GM19035 (cell line): Measurements from ENCODE around the gene EPX.
A peak's percentile ranks its signal among the peaks of the same experiment; 100 is the strongest.

Experiments used
- ATAC-seq: cut with Tn5 transposase; IDR thresholded peaks from one replicate; pipeline ENCODE4 v1.9.1; 2021; ENCODE audit not compliant: unreplicated experiment

EPX gene

DNA sequence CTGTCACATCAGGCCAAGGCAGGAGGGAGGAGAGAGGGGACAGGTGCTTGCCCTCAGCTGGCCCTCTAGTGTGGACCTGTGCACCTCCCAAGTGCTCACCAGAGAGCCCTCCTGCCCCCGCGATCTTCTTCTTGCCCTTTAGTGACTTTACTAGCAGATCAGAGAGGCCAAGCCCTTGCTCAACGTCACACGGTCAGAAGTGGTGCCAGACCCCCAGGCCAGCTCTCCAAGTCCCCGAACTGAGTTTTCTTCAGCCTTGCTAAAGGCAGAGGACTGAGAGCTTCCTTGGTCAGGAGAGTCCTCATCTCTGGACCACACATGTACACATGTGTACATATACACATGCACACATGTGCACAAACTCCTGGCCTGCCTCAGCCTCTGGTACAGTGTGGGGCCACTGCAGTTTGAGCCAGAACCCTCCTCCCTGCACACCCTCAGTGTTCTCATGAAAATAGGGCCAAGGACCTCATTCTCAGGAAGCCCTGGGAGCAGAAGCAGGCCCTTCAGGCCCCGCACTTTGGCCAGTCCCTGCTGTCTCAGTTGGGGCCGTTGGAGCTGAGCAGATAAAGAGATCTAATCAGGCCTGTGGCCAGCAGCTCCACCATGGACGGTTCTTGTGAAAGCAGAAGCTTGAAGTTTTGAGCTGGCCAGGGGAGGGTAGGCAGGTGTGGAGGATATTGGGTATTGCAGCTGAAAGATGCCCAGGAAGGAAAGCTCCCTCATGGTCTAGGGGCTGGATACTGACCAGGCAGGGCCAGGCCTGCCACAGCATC is 7.4 kb upstream of the EPX start:
- ATAC-seq = no peak

DNA sequence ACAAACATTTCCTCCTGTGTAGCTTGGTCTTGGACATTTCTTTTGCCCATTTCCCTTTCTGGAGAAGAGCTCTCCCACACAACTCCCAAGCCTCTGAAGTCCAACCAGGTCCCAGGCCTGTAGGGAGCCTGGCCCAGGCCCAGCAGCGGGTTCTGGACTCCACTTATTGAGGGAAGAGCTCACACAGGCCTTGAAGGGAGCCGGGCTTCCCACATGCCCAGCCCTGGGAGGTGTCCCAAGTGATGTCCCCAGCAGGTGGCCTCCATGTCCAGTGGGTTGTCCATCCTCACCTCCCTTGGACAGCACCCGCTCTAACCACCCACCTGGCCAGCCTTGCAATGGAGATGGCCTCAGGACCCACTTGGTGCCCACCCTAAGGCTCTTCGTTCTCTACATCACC is 5.9 kb upstream of the EPX start:
- no peak for ATAC-seq

DNA sequence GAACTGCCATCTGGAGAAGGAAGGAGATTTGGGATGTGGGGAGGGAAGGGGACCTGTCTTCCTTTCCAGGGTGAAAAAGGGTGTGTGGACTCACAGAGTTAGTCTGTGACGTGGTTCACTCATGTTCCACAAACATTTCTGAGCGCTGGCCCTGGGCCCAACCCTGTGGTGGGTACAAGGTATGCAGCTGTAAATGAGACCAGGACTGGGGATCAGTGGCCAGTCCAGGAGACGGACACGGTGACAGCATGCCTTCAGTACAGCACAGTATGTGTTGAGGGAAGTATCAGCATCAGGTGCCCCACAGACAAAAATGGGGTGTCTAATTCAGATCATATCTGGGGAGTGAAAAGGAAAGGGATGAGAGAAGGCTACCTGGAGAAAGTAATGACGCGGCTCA is 5.5 kb upstream of the EPX start:
- ATAC-seq = no peak

DNA sequence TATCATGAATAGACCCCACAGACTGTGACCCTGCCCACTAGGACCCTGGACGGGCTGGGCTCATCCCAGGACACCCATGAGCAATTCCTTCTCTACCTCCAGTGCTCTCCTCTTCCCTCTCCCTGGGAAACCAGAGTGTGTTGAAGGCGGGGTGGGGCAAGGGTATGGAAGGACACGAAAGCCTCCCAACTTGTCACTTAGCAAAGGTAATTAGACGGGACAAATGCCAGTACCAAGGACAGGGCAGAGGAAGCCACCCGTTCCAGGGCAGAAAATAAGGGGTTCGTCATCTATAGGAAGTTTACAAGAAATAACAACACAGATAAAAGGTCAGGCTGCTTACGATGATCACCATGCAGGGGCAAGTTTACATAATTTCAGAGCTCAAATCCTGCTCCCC is 4.9 kb upstream of the EPX start:
- ATAC-seq = no peak

DNA sequence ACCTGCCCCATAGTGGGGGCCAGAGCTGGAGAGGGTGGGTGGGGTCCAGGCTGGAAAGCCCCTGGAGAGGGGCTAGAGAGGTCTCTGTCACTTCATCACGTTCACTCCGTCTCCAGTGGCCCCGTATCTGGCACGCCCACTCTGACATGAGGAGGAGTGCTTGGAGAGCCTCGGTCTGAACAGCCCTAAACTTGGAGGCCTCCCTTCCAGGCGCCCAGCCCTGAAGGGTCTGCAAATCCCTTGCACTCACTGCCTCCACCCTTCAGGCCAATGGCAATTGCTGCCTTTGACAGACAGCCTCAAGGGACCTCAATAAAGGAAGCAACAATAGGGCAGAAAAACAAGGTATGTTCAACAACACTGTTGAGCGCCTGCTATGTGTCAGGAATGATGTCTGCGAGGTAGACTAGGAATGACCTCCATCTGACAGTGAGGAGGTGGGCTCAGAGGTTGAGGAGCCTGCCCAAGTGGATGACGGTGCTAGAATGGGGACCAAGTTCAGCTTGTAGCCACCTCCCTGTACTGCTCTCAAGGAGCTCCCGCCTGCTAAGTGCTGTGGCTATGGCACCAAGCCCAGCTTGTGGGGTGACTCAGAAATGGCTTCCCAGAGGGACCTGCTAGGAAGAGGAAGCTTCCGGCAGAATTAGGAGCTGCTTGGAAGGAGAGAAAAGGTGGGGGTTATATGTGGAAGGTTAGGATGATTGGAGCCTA is 2.9 kb upstream of the EPX start:
- no peak for ATAC-seq

DNA sequence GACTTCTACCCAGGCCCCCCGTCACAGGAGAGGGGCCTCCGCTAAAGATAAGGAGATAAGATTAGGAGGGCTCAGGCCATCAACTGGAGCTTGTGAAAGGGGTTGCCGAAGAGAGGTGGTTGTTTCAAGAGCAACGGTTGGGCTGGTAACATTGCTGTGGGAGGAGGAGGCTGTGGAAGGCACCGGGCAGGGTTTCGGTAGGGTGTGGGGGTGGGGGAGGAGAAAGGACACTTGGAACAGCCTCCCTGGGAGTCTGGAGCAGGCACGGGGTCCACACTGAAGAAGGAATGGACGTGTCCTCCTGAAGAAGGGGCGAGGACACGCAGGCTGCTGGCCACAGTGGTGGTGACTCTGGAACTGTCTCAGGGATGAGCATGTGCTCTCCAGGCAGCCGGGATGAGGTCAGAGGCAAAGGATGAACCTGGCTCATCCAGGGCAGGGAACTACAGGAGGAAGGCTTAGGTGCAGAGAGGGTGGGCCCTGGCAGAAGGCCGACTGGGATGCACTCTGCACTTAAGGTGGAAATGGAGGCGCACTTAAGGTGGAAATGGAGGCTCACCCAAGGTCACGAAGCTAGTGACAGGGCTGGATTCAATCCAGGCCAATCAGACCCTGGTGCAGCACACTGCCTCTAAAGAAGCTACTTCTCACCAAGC is 1.2 kb upstream of the EPX start:
- ATAC-seq = no peak

DNA sequence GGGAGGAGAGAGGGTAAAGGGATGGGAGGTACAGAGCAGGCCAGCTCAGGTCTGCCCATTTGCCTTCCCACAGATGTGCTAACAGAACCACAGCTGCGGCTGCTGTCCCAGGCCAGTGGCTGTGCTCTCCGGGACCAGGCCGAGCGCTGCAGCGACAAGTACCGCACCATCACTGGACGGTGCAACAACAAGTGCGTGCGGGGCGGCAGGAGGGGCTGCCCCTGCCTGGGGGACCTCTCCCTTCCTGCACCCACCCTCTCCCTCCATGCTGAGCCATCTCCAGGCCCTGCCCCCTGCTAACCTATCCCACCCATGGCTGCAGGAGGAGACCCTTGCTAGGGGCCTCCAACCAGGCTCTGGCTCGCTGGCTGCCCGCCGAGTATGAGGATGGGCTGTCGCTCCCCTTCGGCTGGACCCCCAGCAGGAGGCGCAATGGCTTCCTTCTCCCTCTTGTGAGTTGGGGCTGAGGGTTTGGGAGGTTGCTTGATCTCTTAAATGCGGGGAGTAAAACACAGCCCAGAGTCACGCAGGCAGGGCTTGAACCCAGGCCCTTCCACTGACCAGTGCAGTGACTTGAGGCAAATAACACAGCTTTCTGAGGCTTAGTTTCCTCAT is 1.2 kb downstream of the EPX start:
- no peak for ATAC-seq

DNA sequence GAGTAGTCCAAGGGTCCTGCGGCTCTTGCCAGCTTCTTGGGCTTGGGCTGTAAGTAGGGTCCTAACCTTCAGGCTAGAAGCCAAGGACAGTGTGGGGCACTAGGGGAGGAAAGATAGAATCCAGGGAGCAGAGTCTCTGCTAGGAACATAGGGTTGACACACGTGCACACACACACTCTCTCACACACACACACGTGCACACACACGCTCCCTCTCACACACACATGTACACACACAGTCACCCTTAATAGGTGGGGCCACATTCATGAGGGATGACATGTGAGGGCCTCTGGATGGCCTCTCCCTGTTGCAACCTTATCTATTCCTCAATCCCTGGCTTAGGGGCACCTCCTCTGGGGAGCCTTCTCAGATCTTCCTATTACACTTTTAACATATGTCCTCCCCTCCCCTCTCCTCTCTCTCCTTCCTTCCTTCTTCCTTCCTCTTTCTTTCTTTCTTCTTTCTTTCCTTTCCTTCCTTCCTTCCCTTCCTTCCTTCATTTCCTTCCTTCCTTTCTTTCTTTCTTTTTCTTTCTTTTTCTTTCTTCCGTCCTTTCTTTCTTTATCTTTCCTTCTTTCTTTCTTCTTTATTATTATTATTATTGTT is 3.1 kb downstream of the EPX start:
- ATAC-seq = no peak

DNA sequence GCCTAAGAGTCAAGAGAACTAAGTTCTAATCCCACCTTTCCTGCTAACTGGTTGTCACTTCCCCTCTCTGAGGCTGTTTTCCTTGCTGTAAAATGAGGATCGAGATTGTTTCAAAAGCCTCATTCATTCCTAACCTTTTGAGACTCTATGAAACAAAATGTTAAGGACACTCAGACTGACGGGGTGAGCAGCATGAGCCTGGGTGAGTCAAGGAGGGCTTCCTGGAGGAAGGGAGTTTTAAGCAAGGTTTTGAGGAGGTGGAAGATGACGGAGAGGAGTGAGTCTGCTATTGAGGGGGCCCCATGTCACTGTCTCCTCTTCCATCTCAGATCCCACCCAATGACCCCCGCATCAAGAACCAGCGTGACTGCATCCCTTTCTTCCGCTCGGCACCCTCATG is 4.1 kb downstream of the EPX start:
- no peak for ATAC-seq

DNA sequence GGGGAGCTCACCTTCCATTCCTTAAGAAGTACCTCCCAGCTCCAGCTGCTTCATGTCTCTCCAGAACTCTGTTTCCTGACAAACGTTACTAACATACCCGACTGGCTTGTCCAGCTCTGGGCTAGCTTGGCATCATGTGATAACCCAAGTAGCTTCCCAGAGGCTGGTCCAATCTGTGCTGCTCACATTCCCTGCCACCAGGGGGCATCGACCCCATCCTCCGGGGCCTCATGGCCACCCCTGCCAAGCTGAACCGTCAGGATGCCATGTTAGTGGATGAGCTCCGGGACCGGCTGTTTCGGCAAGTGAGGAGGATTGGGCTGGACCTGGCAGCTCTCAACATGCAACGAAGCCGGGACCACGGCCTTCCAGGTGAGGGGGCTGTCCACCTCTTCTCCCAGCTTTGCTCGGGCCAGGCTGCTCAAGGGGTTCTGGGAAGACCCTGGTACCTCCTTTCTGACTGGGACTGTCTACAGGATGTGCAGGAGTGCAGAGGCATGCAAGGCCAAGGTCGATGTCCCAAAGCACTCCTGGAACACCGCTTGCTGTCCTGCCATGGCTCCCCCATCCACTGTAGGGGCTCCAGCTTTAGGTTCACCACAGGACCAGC is 7.6 kb downstream of the EPX start:
- no peak for ATAC-seq

DNA sequence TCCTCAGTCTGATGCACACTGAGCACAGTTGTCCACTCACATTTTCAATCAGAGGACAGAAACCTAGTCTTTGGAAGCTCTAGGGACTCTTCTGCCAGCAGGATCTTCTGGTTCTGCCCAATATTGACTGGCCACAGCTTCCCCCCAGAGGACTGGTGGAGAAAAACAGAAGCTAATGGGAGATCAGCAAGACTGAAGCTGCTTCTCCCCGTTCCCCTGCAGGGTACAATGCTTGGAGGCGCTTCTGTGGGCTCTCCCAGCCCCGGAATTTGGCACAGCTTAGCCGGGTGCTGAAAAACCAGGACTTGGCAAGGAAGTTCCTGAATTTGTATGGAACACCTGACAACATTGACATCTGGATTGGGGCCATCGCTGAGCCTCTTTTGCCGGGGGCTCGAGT is 10.3 kb downstream of the EPX start:
- ATAC-seq = no peak

DNA sequence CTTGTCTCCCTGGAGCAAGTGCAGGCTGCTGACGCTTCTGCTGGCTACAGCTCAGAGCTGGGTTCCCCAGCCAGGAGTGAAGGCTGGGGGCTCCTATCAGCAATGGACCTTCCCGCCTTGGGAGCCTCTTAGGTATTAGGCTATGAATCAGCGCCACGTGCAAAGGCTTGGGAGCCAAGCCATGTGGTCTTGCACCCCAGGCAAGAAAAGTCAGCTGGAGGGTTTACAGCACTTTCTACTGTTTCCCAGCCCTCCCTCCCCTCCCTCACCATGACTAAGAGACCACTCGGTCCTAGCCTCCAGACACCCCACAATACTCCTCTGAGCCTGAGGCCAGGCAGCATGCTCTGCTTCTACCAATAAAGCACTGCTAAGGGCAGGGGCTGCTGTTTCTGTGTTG is 12.3 kb downstream of the EPX start:
- no peak for ATAC-seq

DNA sequence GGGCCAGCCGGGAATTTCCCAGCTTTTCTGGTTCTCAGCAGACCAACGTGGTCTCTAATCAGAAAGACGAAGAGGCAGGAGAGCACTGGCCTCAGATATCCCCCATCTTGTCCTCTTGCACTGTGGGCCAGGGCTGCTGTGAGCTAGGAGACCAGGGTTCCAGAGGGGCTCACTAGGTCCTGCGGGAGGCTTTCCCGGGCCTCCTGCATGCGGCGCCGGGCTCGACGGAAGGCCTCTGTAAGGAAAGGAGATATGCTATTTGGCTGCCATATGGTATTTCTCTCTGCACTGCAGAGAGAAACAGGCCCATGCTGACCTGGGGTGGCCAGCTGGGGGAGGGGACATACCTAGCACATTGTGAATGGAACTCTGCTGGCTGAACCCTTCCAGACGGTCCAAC is 13.4 kb downstream of the EPX start:
- no peak for ATAC-seq

DNA sequence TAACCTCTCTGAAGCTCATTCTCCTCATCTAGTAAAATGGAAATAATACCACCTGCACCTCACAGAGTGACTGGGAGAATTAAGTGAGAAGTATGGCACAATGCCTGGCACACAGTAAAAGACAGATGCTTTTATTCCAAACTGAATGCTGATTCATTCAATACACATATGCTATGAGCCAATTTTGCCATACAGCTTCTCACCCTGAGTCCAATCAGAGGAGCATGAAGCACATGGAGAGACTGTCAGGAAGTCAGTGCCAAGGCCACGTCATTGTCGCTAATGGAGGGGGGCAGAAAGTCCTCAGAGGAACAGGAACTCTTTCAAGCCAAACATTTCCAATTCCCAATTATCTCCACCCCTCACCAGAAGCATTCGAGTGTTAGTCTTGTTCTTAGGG is 14.9 kb downstream of the EPX start:
- no peak for ATAC-seq

DNA sequence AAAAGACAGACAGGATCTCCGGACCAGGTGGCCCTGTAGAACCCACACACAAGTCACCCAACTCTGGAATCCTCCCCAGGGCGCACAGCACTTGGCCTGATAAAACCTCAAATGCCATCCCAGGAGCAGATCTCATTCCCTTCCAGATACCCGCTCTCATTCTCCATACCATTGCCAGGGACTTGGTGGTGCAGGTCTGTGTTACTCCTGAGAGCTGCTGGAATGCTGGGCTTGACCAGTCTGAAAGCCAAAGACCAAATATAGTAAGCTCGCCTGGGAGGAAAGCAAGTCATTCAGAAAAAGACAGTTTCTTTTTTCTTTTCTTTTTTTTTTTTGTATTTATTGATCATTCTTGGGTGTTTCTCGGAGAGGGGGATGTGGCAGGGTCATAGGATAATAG is 15.8 kb downstream of the EPX start:
- ATAC-seq = no peak

DNA sequence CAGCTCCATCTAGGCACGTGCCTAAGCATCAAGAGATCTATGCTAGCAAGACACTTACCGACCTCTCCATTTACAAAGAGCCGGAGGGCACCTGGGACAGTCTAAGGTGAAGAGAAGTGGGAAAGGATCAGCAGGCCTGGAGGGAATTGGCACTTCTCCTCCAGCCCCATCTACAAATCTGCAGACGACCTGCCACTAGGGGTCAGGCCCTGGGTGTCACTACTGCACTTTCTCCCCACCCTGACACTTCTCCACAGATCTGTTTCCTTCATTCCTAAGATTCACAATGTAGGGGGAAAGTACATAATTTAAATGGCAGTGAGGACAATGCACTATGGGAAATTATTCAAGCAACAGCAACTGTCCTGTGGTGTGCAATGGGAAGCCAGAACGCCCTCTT is 18.4 kb downstream of the EPX start:
- no peak for ATAC-seq

DNA sequence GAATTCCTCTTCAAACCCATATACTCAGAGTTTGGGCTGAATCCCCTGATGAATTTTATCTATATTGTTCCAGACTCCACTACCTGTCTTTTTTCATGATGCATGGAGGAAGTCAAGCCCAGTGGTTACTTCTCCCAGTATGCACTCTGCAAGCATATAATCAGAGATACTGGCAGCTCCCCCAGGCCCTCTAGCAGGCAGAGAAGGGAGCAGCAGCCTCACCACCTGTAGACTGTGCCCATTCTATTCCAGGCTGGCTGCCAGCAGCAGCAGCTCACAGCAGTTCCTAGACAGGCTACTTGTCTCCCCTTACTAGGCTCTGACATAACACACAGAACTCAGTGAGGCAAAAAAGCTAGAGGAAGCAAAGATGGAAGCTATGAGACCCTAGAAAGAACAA is 23.2 kb downstream of the EPX start:
- ATAC-seq = no peak

DNA sequence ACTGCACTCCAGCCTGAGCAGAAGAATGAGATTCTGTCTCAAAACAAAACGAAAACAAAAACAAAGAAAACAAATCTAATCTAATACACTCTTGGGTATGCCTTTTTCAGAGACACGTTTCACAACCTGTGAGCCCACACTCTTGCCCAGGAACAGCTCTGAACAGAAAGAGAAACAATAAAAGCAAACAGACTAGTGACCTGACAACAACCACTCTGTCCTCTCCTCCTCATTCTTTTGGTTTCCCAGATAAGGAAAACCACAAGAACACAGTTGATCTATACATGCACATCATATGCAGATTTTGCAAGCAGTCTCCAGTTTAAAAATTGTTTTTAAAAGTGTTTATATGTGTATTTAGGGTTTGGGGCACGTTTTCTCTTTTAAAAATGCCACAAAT is 25.2 kb downstream of the EPX start:
- ATAC-seq = no peak

DNA sequence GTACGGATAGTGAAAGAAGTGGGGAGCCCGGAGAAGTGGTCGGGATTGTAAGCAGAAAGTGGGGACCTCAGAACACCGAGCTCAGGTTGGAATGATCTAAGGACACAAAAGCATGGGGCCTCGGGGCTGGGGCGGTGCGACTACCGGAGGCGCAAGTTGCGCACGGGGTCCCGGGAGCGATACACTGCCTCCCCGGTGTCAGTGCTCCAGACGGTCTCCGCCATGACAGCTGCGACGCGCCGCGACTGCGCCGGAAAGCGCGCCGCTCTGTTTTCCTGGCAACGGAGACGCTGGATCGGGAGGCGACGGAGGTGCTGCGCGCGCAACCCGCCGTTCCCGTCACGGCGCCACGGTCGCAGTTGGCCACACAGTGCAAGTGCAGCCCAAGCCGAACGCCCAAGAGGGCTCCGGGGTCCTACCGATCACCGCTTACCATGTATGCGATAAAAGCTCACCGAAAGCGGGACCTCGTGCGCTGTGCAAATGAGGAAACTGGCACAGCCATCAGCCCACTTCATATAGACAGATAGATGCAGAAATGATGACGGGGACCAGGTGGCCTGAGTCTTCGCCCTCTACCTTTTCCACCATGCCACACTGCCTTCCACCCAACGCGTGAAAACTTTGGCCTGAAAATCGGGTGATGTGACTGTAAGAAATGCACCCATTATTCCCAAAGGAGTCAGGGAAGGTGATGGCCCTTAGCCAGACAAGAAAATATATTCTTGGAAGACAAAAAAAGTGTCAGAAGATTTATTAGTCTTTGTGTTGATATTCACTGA is 26.7 kb downstream of the EPX start, which contains the start of gene MKS1:
Gene MKS1 (minus strand): TSS at position 249 of the 782 bp plus-strand sequence. CDS start 25 bp downstream, at position 224.
- ATAC-seq = peak; percentile 94

DNA sequence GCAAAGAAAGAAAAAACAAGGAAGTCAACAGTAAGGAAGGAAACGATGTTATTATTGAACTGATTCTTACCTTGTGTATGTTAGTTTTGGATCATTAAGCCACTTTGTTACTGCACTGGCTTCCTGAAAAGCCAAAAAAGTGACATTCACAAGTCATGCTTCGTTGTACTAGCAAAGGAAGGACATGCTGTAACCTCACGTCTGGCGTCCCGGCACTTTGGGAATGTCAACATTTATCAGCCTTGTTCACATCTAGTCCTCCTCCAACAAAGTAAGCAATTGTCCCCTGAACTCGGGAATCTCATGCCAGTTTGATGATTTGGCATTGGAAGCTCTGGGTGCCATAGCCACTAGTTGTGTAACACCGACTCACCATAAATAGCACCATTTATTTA is 27.3 kb downstream of the EPX start:
- ATAC-seq = no peak
